Measurements from ENCODE around the gene ABLIM2.

ABLIM2 gene

GRCh38 chr4:8157944-8158709 is 486 bp downstream of the ABLIM2 start:
- DNase-seq, result no peak
- Mint-ChIP-seq H3K27ac (peak overlapping the region in 1 of 2 donors; percentile 34), H3K4me1 (peaks cover 20% of the 10 kb centered on the region)

GRCh38 chr4:8157496-8157895 is 1.1 kb downstream of the ABLIM2 start:
- Mint-ChIP-seq H3K4me3 (peak overlapping the region in 1 of 2 donors; percentile 33), H3K4me1 (peaks cover 20% of the 10 kb centered on the region), H3K27me3 (peaks cover 24% of the 10 kb centered on the region), H3K9me3 (no peaks in the 10 kb centered on the region), H3K27ac (peak overlapping the region in 1 of 2 donors; percentile 34)
- ATAC-seq, result no peak
- DNase-seq, result peak in 1 of 2 donors; percentile 8

More at GRCh38 chr4:8157944-8158709, 486 bp downstream of the ABLIM2 start:
- peak; percentile 3 for ATAC-seq
- peak overlapping the region; percentile 68 to 100 for H3K4me3 Mint-ChIP-seq
- H3K9me3 Mint-ChIP-seq, result no peaks in the 10 kb centered on the region
- H3K27me3 Mint-ChIP-seq, result peaks cover 24% of the 10 kb centered on the region

GRCh38 chr4:8156617-8157016 is 2.0 kb downstream of the ABLIM2 start:
- Mint-ChIP-seq H3K27ac (no peak overlapping the region), H3K4me1 (peaks cover 20% of the 10 kb centered on the region), H3K9me3 (no peaks in the 10 kb centered on the region), H3K27me3 (peaks cover 24% of the 10 kb centered on the region), H3K4me3 (no peak overlapping the region)
- no peak for ATAC-seq
- no peak for DNase-seq

GRCh38 chr4:8155660-8156421 is 2.8 kb downstream of the ABLIM2 start:
- no peak for ATAC-seq
- H3K9me3 Mint-ChIP-seq, result no peaks in the 10 kb centered on the region
- no peak for DNase-seq
- no peak overlapping the region for H3K27ac Mint-ChIP-seq
- H3K27me3 Mint-ChIP-seq, result peaks cover 24% of the 10 kb centered on the region
- H3K4me1 Mint-ChIP-seq, result peaks cover 20% of the 10 kb centered on the region
- no peak overlapping the region for H3K4me3 Mint-ChIP-seq

GRCh38 chr4:8155048-8155447 is 3.6 kb downstream of the ABLIM2 start:
- peaks cover 19% of the 10 kb centered on the region for H3K4me1 Mint-ChIP-seq
- H3K27me3 Mint-ChIP-seq, result peaks cover 24% of the 10 kb centered on the region
- ATAC-seq, result no peak

GRCh38 chr4:8153441-8153840 is 5.2 kb downstream of the ABLIM2 start:
- no peaks in the 10 kb centered on the region for H3K9me3 Mint-ChIP-seq
- peaks cover 11% of the 10 kb centered on the region for H3K27me3 Mint-ChIP-seq
- no peak overlapping the region for H3K4me3 Mint-ChIP-seq
- peaks cover 6% of the 10 kb centered on the region for H3K4me1 Mint-ChIP-seq
- no peak overlapping the region for H3K27ac Mint-ChIP-seq
- ATAC-seq (no peak), DNase-seq (no peak)

More at GRCh38 chr4:8155048-8155447, 3.6 kb downstream of the ABLIM2 start:
- DNase-seq, result no peak
- Mint-ChIP-seq H3K27ac (no peak overlapping the region), H3K9me3 (no peaks in the 10 kb centered on the region), H3K4me3 (no peak overlapping the region)

- ATAC-seq, result no peak
- H3K4me3 Mint-ChIP-seq, result no peak overlapping the region
- peak overlapping the region in 1 of 2 donors; percentile 59 for H3K27ac Mint-ChIP-seq
- no peak for DNase-seq
- H3K9me3 Mint-ChIP-seq, result no peaks in the 10 kb centered on the region
- H3K4me1 Mint-ChIP-seq, result peaks cover 6% of the 10 kb centered on the region
- peaks cover 10% of the 10 kb centered on the region for H3K27me3 Mint-ChIP-seq
Measured at GRCh38 chr4:8152865-8153257, 5.8 kb downstream of the ABLIM2 start.

- Mint-ChIP-seq H3K9me3 (no peaks in the 10 kb centered on the region), H3K4me1 (peaks cover under 1% of the 10 kb centered on the region), H3K4me3 (no peak overlapping the region), H3K27me3 (peaks cover 5% of the 10 kb centered on the region), H3K27ac (peak overlapping the region in 1 of 2 donors; percentile 59)
- ATAC-seq, result no peak
- DNase-seq, result no peak
Measured at GRCh38 chr4:8152090-8152864, 6.3 kb downstream of the ABLIM2 start.

- no peak for DNase-seq
- Mint-ChIP-seq H3K27ac (no peak overlapping the region), H3K27me3 (no peaks in the 10 kb centered on the region), H3K4me3 (no peak overlapping the region), H3K4me1 (no peaks in the 10 kb centered on the region), H3K9me3 (no peaks in the 10 kb centered on the region)
- no peak for ATAC-seq
Measured at GRCh38 chr4:8151165-8151650, 7.4 kb downstream of the ABLIM2 start.

GRCh38 chr4:8150152-8151090 is 8.2 kb downstream of the ABLIM2 start:
- Mint-ChIP-seq H3K4me3 (no peak overlapping the region), H3K27ac (no peak overlapping the region), H3K9me3 (no peaks in the 10 kb centered on the region), H3K27me3 (peaks cover 6% of the 10 kb centered on the region), H3K4me1 (no peaks in the 10 kb centered on the region)
- ATAC-seq (no peak), DNase-seq (no peak)

- no peak for ATAC-seq
- Mint-ChIP-seq H3K27me3 (peaks cover 8% of the 10 kb centered on the region), H3K9me3 (no peaks in the 10 kb centered on the region), H3K4me3 (no peak overlapping the region), H3K27ac (peak overlapping the region in 1 of 2 donors; percentile 86), H3K4me1 (no peaks in the 10 kb centered on the region)
- DNase-seq, result no peak
Measured at GRCh38 chr4:8149664-8150063, 8.9 kb downstream of the ABLIM2 start.

- ATAC-seq, result no peak
- DNase-seq, result no peak
- Mint-ChIP-seq H3K4me3 (no peak overlapping the region), H3K27me3 (peaks cover 9% of the 10 kb centered on the region), H3K9me3 (no peaks in the 10 kb centered on the region), H3K27ac (peak overlapping the region in 1 of 2 donors; percentile 81), H3K4me1 (no peaks in the 10 kb centered on the region)
Measured at GRCh38 chr4:8148785-8149435, 9.7 kb downstream of the ABLIM2 start.

GRCh38 chr4:8148159-8148558 is 10.5 kb downstream of the ABLIM2 start:
- H3K9me3 Mint-ChIP-seq, result no peaks in the 10 kb centered on the region
- peaks cover 16% of the 10 kb centered on the region for H3K27me3 Mint-ChIP-seq

More at GRCh38 chr4:8148159-8148558, 10.5 kb downstream of the ABLIM2 start:
- no peaks in the 10 kb centered on the region for H3K4me1 Mint-ChIP-seq
- no peak for DNase-seq
- no peak overlapping the region for H3K4me3 Mint-ChIP-seq
- no peak overlapping the region for H3K27ac Mint-ChIP-seq
- no peak for ATAC-seq

Data from stimulated activated naive CD8-positive, alpha-beta T cell treated with anti-CD3 and anti-CD28 coated beads, Interleukin-15, amount 100 ng/mL, for 72 hours (primary cell).